ENCODE results near the gene NFIB.
A peak's percentile ranks its signal among the peaks of the same experiment; 100 is the strongest.

The NFIB gene

GRCh38 chr9:14323083-14323971 lies 9.4 kb upstream of the NFIB start:
- no peak for DNase-seq (ENCODE audit: low read depth, low spot score)
- H3K4me3 ChIP-seq (ENCODE audit: low read length): peak overlapping the region; percentile 51

- peak overlapping the region; percentile 62 for H3K4me3 ChIP-seq (ENCODE audit: low read length)
- DNase-seq (ENCODE audit: low read depth, low spot score): peak; percentile 73
Observed at GRCh38 chr9:14322211-14323082, 8.5 kb upstream of the NFIB start.

- no peak for DNase-seq (ENCODE audit: low read depth, low spot score)
Observed at GRCh38 chr9:14321517-14322130, 7.7 kb upstream of the NFIB start.

GRCh38 chr9:14320271-14321181 lies 6.6 kb upstream of the NFIB start:
- no peak for DNase-seq (ENCODE audit: low read depth, low spot score)
- H3K4me3 ChIP-seq (ENCODE audit: low read length): no peak overlapping the region

More at GRCh38 chr9:14321517-14322130, 7.7 kb upstream of the NFIB start:
- peak overlapping the region; percentile 62 for H3K4me3 ChIP-seq (ENCODE audit: low read length)

- H3K4me3 ChIP-seq (ENCODE audit: low read length): no peak overlapping the region
Observed at GRCh38 chr9:14318934-14319580, 5.1 kb upstream of the NFIB start.

GRCh38 chr9:14318361-14318760 lies 4.4 kb upstream of the NFIB start:
- no peak for DNase-seq (ENCODE audit: low read depth, low spot score)
- H3K4me3 ChIP-seq (ENCODE audit: low read length): no peak overlapping the region

More at GRCh38 chr9:14318934-14319580, 5.1 kb upstream of the NFIB start:
- DNase-seq (ENCODE audit: low read depth, low spot score): no peak

GRCh38 chr9:14317667-14318320 lies 3.9 kb upstream of the NFIB start:
- H3K4me3 ChIP-seq (ENCODE audit: low read length): no peak overlapping the region
- DNase-seq (ENCODE audit: low read depth, low spot score): no peak

GRCh38 chr9:14316602-14317300 lies 2.8 kb upstream of the NFIB start:
- DNase-seq (ENCODE audit: low read depth, low spot score): no peak
- H3K4me3 ChIP-seq (ENCODE audit: low read length): no peak overlapping the region

GRCh38 chr9:14315875-14316601 lies 2.1 kb upstream of the NFIB start:
- peak overlapping the region; percentile 31 for H3K4me3 ChIP-seq (ENCODE audit: low read length)
- no peak for DNase-seq (ENCODE audit: low read depth, low spot score)

GRCh38 chr9:14314929-14315874 lies 1.3 kb upstream of the NFIB start:
- DNase-seq (ENCODE audit: low read depth, low spot score): no peak
- peak overlapping the region; percentile 31 for H3K4me3 ChIP-seq (ENCODE audit: low read length)

GRCh38 chr9:14314424-14314928 lies 535 bp upstream of the NFIB start:
- H3K4me3 ChIP-seq (ENCODE audit: low read length): no peak overlapping the region
- no peak for DNase-seq (ENCODE audit: low read depth, low spot score)

GRCh38 chr9:14313378-14313940 lies 482 bp downstream of the NFIB start:
- no peak for DNase-seq (ENCODE audit: low read depth, low spot score)
- no peak overlapping the region for H3K4me3 ChIP-seq (ENCODE audit: low read length)

GRCh38 chr9:14312719-14313377 lies 1.1 kb downstream of the NFIB start:
- no peak overlapping the region for H3K4me3 ChIP-seq (ENCODE audit: low read length)
- no peak for DNase-seq (ENCODE audit: low read depth, low spot score)

- no peak overlapping the region for H3K4me3 ChIP-seq (ENCODE audit: low read length)
- no peak for DNase-seq (ENCODE audit: low read depth, low spot score)
Observed at GRCh38 chr9:14311956-14312685, 1.8 kb downstream of the NFIB start.

All from Jurkat, Clone E6-1 (cell line).